GM21786 (cell line): ENCODE measurements around the gene INTS15.
"Not testable (repeated sequence)": the region's sequence is repeated elsewhere in the genome, so short reads cannot be mapped to it uniquely, and the experiment has no call there.

ENCODE experiments used
- ATAC-seq: cut with Tn5 transposase; IDR thresholded peaks from one replicate; pipeline ENCODE4 v1.9.1; 2021; ENCODE audit not compliant: unreplicated experiment

INTS15 gene

DNA sequence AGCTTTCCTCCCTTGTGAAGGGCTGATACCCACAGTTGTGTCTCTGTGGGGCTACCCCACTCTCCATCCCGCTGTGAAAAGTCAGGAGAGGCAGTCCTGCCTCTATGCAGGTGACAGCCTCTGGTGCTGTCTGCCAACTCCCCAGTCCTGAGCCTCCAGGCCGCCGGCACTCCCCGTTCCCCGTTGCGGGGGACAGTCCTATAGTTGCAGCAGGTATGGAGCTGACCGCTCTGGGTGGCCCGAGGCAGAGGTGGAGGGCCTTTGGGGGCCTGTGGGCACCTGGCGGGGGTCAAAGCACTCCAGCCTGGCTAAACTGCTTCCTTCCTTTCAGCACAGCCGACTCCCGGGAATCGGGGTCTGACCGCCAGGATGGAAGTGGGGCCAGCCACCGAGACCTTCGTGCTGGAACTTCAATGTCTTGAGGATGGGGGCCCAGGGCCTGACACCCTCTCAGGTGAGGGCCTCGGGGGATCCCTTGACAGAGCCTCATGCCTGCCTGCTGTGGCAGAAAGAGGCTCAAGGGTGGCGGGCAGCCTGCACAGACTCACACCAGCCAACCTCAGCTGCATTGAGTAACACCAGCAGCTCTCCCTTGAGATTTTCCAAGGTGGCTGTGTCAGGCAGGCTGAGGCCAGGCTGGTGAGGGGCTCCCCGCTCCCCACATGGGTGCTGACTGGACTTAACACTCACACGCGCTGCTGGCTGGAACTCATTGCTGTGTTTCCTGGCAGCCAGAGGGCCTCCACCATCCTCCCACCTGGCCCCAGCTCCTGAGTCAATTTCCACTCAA, 27.2 kb downstream of the INTS15 start:
- ATAC-seq, result no peak

DNA sequence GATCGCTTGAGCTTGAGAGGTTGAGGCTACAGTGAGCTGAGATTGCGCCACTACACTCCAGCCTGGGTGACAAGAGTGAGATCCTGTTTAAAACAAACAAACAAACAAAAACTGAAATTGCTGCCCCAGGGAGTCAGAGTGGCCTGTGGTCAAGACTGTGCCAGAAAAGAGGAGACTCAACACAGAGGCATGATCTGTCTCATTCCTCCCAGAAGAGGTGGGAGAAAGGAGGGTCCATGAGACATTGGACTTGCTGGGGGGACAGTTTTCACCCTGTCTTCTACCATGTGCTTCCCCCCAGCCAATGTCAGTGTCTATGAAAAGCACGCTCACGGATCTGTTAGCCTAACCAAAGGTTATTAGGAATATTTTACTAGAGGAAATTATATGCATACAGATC, 28.8 kb downstream of the INTS15 start:
- no peak for ATAC-seq

DNA sequence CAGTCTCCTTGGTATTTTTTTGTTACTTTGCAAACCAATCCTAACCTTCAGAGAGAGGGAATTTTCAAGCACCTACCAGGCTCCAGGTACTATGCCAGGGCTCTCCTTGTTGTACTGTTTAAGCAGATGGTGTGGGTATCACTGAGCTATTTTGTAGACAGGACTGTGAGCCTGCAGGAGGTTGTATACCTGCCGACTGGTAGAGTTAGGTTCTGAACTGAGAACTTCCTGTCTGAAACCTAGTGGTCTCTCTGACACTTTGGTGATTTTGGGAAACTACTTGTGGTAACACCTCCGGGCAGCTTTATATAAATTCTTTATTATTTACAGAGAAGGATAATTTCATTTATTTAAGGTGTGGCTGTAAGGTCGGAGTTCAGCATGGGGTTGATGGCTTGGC, 30.1 kb downstream of the INTS15 start:
- ATAC-seq, result no peak

DNA sequence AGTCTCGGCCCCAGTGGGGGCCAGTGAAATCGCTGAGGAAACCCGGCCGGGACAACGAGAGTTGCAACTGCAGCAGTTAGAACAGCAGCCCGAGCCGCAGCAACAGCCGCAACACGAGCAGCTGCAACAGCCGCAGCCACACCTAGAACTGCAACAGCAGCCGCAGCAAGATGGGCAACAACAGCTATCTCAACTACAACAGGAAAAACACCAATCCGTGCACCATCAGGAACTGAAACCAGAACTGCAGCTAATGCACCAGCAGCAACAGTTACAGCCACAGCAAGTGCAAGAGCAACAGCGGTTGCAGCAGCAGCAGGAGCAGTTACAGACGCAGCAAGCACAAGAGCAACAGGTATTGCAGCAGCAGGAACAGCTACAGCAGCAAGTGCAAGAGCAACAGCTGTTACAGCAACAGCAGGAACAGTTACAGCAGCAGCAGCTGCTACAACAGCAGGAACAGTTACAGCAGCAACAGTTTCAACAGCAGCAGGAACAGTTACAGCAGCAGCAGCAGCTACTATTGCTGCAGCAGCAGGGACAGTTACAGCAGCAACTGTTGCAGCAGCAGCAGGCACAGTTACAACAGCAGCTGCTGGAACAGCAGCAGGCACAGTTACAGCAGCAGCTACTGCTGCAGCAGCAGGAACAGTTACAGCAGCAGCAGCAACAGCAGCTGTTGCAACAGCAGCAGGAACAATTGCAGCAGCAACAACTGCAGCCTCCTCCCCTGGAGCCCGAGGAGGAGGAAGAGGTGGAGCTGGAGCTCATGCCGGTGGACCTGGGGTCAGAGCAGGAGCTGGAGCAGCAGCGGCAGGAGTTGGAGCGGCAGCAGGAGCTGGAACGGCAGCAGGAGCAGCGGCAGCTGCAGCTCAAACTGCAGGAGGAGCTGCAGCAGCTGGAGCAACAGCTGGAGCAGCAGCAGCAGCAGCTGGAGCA, 31.6 kb downstream of the INTS15 start:
- ATAC-seq, result no peak

DNA sequence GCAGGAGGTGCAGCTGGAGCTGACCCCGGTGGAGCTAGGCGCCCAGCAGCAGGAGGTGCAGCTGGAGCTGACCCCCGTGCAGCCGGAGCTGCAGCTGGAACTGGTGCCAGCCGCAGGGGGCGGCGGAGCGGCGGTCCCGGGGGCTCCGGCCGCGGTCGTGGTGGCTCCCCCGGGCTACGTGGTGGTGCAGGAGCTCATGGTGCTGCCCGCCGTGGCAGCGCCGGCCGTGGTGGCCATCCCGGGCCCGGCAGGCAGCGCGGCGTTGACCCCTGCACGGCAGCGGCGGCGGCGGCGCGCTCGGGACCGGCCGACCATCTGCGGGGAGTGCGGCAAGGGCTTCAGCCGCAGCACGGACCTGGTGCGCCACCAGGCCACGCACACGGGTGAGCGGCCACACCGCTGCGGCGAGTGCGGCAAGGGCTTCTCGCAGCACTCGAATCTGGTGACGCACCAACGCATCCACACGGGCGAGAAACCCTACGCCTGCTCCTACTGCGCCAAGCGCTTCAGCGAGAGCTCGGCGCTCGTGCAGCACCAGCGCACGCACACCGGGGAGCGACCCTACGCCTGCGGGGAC, 32.4 kb downstream of the INTS15 start:
- no peak for ATAC-seq

DNA sequence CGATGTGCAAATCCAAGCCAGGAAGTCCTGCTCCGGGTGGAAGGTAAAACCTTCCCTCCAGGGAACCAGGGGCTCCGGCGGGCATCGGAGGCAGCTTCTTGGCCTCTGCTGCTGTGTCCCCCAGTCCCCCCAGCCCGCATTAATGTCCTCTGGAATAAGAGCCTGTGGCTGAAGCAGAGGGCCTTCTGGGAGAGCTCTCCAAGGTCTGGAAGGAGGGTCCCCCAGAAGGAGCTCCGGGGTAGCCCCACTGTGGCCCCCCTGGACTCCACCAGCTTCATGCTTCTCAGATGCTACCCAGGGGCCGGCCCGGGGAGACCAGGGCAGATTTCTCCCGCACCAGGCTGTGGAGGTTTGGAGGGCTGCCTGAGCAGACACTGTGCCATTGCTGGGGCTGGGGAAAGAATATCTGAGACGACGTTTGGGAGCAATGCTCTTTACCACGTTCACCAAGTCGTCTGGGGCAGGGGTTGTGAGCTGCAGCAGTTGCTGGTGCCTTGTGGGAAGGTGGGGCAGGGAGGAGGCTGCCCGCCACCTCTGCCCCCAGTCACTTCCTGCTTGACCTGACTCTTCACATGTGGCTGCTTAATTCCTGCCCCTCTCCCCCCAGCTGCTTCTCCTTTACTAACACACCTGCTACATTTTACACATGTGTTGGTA, 33.9 kb downstream of the INTS15 start:
- ATAC-seq, result peak; percentile 58

DNA sequence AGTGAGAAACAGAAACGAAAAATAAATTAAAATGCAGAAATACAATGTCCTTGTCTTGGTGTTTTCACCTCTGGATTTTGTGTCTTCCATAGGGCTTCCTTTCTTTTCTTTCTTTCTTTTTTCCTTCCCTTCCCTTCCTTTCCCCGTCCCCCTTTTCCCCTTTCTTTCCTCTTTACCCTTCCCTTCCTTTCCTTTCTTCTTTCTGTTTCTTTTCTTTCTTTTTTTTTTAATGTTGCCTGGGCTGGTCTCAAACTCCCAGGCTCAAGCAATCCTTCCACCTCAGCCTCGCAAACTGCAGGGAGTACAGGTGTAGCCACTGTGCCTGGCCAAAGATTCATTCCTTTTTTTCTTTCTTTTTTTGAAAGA, 34.4 kb downstream of the INTS15 start:
- no peak for ATAC-seq

DNA sequence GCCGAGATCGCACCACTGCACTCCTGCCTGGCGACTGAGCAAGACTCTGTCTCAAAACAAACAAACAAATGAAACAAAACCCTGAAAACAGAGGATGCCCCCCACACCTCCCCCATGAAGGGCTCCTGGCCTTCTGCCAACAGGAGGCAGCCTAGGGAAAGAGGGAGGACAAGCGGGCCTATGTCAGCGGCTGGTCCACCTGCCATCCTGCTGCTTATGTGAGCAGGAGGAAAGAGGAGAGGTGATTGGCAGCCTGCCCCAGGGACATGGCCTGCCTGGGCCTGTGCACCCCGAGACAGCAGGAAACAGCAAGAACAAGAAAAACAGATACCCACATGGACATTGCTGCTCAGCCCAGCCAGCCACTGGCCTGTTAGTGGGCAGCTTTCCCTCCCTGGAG, 38.2 kb downstream of the INTS15 start:
- ATAC-seq, result no peak

DNA sequence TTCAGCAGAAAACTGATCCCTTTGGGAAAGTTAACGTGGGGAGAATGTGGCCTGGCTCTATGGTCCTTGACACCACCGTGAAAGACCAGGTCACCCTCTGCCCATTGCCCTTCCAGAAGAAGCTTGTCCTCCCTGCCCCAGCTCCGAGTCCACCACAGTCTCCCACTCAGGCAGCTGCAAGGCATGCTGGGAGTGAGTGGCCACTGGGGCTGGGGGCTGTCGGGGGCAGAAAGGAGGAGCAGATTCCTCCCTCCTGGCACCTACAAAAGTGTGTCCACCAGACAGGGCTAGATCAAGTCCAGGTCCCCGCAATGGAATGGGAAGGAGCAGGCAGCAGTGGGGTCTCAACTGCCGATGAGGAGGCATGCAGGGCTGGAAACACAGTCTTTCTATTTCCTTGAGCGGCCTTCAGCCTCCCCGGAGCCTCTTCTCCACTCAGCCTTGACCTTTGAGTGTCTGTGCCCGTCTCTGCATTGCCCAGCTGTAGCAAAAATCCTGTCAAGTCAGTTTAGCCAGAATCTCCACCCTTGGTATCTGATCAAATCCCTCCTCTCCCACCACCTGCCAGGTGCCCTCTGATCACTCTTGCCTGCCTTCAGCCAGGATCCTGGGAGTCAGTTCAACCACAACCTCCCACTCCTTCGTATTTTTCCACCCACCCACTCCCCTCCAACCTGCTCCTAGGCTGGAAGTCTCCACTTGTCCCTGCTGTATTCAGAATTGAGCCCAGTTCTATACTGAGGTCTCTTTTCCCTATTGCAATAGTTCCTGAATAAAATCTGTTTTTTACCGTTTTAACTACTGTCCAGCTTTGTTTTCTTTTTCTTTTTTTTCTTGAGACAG, 40.4 kb downstream of the INTS15 start:
- ATAC-seq, result no peak

DNA sequence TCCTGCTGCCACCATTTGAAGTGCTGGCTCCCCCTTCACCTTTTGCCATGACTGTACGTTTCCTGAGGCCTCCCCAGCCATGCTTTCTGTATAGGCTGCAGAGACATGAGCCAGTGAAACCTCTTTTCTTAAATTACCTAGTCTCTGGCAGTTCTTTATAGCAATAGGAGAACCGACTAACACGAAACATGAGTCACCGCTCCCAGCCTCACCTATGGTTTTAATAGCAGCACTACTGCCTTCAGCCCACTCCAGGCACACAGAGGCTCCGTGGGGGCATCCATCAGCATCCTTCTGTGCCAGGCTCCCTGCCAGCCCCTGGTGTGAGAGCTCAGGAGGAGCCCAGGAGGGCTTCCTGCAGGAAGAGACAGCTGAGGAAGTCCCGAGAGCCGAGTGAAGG, 41.8 kb downstream of the INTS15 start:
- ATAC-seq, result no peak

DNA sequence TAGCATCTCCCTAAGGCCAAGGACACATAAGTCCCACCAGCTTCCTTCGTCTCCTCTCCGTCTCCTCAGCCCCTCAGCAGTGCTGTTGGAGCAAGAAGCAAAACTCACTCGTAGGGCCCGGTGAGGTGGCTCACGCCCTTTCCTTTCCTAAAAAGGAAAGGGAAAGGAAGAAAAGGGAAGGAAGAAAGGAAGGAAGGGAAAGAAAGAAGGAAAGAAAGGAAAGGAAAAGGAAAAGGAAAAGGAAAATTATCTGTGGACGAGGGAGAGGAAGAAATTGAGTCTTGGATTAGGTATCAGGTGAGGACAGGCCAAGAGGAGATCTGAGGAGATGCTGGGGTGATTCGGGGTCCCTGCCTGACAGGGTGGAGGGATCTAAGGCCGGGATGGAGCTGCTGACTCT, 44.2 kb downstream of the INTS15 start:
- no peak for ATAC-seq

DNA sequence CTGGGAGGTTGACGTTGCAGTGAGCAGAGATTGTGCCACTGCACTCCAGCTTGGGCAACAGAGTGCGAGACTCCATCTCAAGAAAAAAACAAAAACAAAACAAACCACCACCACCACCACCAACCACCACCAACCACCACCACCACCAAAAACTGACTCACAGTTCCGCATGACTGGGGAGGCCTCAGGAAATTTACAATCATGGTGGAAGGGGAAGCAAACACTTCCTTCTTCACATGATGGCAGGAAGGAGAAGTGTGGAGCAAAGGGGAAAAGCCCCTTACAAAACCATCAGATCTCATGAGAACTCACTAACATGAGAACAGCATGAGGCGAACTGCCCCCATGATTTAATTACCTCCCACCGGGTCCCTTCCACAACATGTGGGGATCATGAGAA, 45.1 kb downstream of the INTS15 start:
- not testable (repeated sequence) for ATAC-seq

DNA sequence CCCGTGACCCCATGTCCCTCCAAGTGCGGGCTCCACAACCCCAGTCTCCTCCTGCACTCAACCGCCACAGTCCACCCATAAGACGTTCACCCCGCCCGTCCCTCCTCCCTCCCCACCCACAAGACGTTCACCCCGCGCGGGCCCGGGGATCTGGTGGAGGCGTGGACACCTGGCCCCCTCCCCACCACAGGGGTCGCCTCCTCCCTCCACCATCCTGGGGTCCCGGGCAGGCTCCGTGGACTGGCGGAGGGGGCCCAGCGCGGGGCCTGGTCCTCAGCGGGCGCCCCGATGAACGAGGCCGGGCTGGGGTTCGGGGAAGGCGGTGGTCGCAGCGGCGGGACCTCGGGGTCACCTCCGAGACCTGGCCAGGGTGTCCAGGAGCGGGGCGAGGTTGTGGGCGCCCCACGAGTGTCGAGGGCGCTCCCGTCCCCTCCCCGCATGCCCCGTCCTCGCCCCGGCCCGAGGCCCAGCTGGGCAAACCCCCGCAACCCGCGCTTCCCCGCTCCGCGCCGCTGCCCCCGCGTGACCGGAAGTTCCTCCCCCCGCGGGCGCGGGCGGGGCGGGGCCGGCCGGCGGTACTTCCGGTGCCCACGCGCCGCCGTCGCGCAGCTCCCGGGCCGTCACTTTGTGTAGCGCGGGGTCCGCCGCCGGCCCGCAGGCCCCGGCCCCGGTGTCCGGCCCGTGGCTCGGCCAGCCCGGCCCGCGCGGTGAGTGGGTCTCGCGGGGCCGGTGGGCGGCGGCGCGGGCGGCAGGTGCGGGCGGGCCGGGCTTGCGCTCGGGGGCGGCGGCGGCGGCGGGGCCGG, 47.1 kb downstream of the INTS15 start, which contains the start of gene ZNF316:
TSS of gene ZNF316 (plus strand) at position 578 of the 803 bp plus-strand sequence. CDS start 5,092 bp downstream, outside the sequence.
- ATAC-seq, result peak; percentile 52

DNA sequence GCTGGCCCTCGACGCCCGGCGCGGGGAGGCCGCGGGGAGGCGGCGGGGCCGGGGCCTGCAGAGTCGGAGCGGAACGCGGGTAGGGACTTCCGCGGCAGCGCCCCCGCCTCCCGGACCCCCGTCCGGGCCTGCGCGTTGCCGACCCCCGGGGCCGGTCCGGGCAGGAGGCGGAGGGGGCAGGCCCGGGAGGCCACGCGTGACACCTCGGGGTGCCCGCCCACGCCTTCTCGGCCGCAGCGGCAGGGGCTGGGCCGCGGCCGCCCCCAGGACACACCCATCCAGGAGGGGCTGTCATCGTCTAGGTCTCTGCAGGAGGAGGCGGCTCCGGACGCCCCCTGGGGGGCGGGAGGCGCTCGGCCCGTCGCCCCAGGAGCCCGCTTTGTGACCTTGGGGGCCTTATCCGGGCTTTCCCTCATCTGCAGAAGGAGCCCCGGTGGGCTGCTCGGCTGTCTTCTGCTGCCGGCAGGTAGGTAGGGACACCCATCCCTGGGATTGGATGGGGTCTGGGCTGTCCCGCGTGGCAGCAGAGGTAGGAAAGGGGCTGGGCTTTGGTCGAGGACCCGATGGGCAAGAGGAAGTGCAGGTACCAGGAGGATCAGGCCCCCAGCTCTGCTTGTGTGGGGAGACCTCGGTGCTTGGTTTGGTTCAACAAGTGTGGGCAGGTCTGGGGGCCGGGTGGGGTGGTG, 47.9 kb downstream of the INTS15 start:
- peak; percentile 85 for ATAC-seq

DNA sequence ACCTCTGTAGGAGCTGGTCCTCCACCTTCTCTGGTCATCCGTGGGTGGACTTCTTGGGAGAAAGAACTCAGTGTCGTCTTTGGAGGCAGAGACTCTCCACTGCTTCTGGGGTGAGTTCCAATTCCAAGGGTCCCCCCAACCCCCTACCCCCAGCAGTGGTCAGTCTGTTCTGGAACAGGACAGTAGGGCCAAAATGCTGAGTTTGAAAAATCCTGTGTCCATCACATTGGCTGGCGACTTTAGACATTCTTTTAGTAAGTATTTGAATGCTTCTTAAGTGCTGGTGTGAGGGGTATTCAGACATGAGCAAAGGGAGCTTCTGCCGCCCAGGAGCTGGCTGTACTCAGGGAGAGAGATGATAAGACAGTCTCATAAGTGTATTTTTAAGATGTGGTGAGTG, 49.2 kb downstream of the INTS15 start:
- ATAC-seq, result no peak

DNA sequence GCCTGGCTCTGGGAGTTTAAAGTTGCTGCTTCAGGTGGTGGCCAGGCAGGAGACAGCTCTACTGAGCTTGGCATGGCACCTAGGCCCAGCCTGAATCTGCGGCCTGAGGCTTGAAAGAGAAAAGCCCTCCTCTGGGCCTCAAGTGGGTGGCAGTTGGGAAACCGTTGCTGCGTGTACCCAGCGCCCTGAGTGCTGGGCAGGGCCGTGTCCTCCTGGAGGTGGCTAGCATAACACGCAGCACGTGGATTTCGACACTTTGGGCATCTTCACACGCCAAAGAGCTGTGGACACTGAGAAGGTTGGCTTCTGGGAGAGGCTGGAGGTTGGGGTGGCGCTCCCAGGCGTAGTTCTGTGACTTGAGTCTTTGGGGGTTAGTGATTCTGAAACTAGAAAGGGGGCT, 49.8 kb downstream of the INTS15 start:
- ATAC-seq, result no peak

DNA sequence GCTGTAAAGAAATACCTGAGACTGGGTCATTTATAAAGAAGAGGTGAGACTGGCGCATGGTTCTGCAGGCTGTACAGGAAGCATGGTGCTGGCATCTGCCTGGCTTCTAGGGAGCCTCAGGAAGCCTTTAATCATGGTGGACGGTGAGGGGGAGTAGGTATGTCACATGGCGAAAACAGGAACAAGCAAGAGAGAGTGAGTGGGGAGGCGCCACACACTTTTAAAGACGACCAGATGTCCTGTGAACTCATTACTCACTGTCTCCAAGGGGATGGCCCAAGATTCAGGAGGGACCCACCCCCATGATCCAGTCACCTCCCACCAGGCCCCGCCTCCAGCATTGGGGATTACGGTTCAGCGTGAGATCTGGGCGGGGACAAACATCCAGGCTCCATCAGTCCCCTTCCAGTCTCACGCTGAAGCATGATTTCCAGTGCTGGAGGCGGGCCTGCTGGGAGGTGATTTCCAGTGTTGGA, 50.5 kb downstream of the INTS15 start:
- ATAC-seq, result no peak

DNA sequence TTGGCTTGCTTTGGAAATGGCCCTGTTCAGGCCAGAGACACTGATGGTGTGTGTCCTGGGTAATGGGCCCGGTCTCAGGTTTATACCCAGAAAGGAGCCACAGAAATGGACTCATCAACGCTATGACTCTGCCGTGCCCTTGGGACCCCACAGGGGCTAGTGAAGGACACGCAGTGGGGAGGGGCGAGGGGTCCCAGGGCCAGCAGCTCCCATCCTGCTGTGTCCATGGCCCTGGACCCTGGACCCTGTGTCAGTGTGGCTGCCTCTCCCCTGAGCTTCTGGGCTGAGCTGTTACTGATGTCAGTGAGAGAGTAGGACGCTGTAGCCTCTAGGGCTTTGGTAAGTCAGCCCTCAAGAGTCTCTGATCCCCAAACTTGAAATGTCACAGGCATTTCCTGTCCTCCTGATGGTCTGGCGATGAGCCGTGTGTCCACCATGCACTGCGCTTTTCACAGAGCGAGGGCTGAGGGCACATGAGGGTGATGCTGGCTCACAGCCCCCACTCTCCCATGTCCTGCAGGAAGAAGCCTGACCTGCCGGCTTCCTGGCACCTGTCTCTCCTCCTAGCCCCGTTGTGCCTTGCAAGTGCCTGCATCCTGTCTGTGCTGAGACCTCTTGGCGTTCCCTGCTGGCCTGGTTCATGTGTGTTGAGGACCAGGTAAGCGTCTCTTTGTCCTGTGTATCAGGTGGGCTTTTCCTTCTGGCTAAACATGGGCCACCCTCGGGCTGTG, 51.6 kb downstream of the INTS15 start:
- ATAC-seq, result no peak
